AG09319 (cell line): ENCODE measurements around the gene ING3.

Source experiments
- DNase-seq: peaks from one replicate; pipeline ENCODE4 v3.0.0-alpha.2; 2010; ENCODE audit warnings: low read depth; ENCODE audit errors: extremely low read depth
- CTCF ChIP-seq: IDR thresholded peaks from 2 replicates; pipeline ENCODE4 v1.5.1; 2011; ENCODE audit warnings: low read depth, mild to moderate bottlenecking, inconsistent platforms, low read length, moderate library complexity

ING3 gene

GRCh38 chr7:120988591-120989256, 38.1 kb downstream of the ING3 start, which contains the start of gene CPED1:
TSS of gene CPED1 (plus strand) at chr7:120988711. CDS start at chr7:120989622, 911 bp downstream.
- peak; percentile 75 for DNase-seq
- no peak for TF ChIP-seq CTCF

- no peak for TF ChIP-seq CTCF
- DNase-seq = no peak
Observed at GRCh38 chr7:120989257-120990220, 39.0 kb downstream of the ING3 start.

- no peak for DNase-seq
- no peak for TF ChIP-seq CTCF
Observed at GRCh38 chr7:120990468-120991118, 40.0 kb downstream of the ING3 start.

DNA sequence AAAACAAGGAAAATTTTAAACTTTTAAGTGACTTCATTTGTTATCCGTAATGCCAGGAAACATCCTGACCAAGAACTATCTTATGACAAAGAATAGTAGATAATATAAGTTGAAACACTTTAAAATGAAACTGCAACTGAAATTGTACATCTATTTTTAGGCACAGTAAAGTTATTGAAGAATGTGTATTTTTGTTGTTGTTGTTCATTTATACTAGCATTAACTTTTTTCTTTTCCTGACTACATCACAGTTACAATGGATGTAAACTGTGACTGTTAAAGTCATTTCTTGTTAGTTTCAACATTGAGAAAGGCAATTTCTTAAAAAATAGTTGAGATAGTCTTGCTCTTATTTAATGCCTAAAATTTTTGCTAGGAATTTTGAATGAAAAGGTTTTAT, 40.6 kb downstream of the ING3 start:
- TF ChIP-seq CTCF = no peak
- no peak for DNase-seq

DNA sequence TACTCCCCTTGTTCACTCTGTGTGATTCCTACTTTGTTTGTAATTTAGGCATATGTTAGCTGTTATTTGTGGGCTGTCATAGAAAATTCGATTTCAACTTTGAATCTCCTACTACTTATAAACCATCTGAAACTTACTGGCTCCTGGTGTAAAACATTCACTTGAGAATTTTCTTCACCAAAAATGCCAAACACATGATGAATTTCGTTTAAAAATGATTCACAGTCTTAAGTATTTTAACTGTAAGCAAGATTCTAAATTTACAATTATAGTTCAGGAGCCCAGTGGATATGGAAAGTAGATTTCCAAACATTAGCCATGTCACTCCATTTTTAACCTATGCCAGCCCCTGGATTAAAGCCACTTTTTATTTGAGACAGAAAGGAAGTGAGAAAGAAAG, 41.0 kb downstream of the ING3 start:
- TF ChIP-seq CTCF = no peak
- peak; percentile 55 for DNase-seq

- no peak for TF ChIP-seq CTCF
- no peak for DNase-seq
Observed at GRCh38 chr7:120992272-120992964, 41.8 kb downstream of the ING3 start.
